ENCODE data around the gene DOCK2. TPM values are rescaled to one million over a fixed set of nuclear protein-coding genes. Genes with fewer than 3 reads are reported as not detected.
"Not testable (repeated sequence)": the region's sequence is repeated elsewhere in the genome, so short reads cannot be mapped to it uniquely, and the experiment has no call there.

The DOCK2 gene
- total RNA-seq, 1 donor from 2014 or later: 217 TPM

GRCh38 chr5:169758886-169759285, 121.8 kb downstream of the DOCK2 start:
- Mint-ChIP-seq H3K4me3 (ENCODE audit: low read depth) (no peak overlapping the region), H3K36me3 (ENCODE audit: low read depth) (peaks cover 42% of the 10 kb centered on the region), H3K4me1 (ENCODE audit: low read depth) (peaks cover under 1% of the 10 kb centered on the region), H3K27me3 (ENCODE audit: low read depth) (no peaks in the 10 kb centered on the region), H3K27ac (no peak overlapping the region), H3K9me3 (no peaks in the 10 kb centered on the region)
- DNase-seq (ENCODE audit: low spot score): no peak
- intact Hi-C loops (cut with micrococcal nuclease): no loop called here

- Mint-ChIP-seq H3K4me3 (ENCODE audit: low read depth) (no peak overlapping the region), H3K27me3 (ENCODE audit: low read depth) (no peaks in the 10 kb centered on the region), H3K9me3 (no peaks in the 10 kb centered on the region), H3K4me1 (ENCODE audit: low read depth) (no peaks in the 10 kb centered on the region), H3K27ac (no peak overlapping the region), H3K36me3 (ENCODE audit: low read depth) (peaks cover 55% of the 10 kb centered on the region)
- no peak for DNase-seq (ENCODE audit: low spot score)
- intact Hi-C loops (cut with micrococcal nuclease): no loop called here
Observed at GRCh38 chr5:169760229-169760628, 123.2 kb downstream of the DOCK2 start.

- DNase-seq (ENCODE audit: low spot score): no peak
- peaks cover 1% of the 10 kb centered on the region for H3K4me1 Mint-ChIP-seq (ENCODE audit: low read depth)
- H3K27ac Mint-ChIP-seq: no peak overlapping the region
- H3K36me3 Mint-ChIP-seq (ENCODE audit: low read depth): peaks cover 67% of the 10 kb centered on the region
- intact Hi-C loops (cut with micrococcal nuclease): no loop called here
- H3K27me3 Mint-ChIP-seq (ENCODE audit: low read depth): no peaks in the 10 kb centered on the region
- no peaks in the 10 kb centered on the region for H3K9me3 Mint-ChIP-seq
- H3K4me3 Mint-ChIP-seq (ENCODE audit: low read depth): no peak overlapping the region
Observed at GRCh38 chr5:169762338-169763095, 125.4 kb downstream of the DOCK2 start.

- H3K27ac Mint-ChIP-seq: no peak overlapping the region
- H3K36me3 Mint-ChIP-seq (ENCODE audit: low read depth): peaks cover 65% of the 10 kb centered on the region
- H3K9me3 Mint-ChIP-seq: no peaks in the 10 kb centered on the region
- intact Hi-C loops (cut with micrococcal nuclease): no loop called here
- no peak overlapping the region for H3K4me3 Mint-ChIP-seq (ENCODE audit: low read depth)
- peaks cover 1% of the 10 kb centered on the region for H3K4me1 Mint-ChIP-seq (ENCODE audit: low read depth)
- H3K27me3 Mint-ChIP-seq (ENCODE audit: low read depth): no peaks in the 10 kb centered on the region
- DNase-seq (ENCODE audit: low spot score): no peak
Observed at GRCh38 chr5:169763376-169764017, 126.4 kb downstream of the DOCK2 start.

GRCh38 chr5:169764018-169764378, 126.9 kb downstream of the DOCK2 start:
- no peak for DNase-seq (ENCODE audit: low spot score)
- Mint-ChIP-seq H3K9me3 (no peaks in the 10 kb centered on the region), H3K27me3 (ENCODE audit: low read depth) (no peaks in the 10 kb centered on the region), H3K4me1 (ENCODE audit: low read depth) (peaks cover 1% of the 10 kb centered on the region), H3K4me3 (ENCODE audit: low read depth) (no peak overlapping the region), H3K27ac (no peak overlapping the region), H3K36me3 (ENCODE audit: low read depth) (peaks cover 68% of the 10 kb centered on the region)
- intact Hi-C loops (cut with micrococcal nuclease): no loop called here

- peaks cover 73% of the 10 kb centered on the region for H3K36me3 Mint-ChIP-seq (ENCODE audit: low read depth)
- intact Hi-C loops (cut with micrococcal nuclease): no loop called here
- DNase-seq (ENCODE audit: low spot score): no peak
Observed at GRCh38 chr5:169765176-169765996, 128.3 kb downstream of the DOCK2 start.

GRCh38 chr5:169766943-169767342, 129.9 kb downstream of the DOCK2 start:
- H3K36me3 Mint-ChIP-seq (ENCODE audit: low read depth): peaks cover 64% of the 10 kb centered on the region

More at GRCh38 chr5:169765176-169765996, 128.3 kb downstream of the DOCK2 start:
- Mint-ChIP-seq H3K27ac (no peak overlapping the region), H3K4me3 (ENCODE audit: low read depth) (no peak overlapping the region), H3K9me3 (no peaks in the 10 kb centered on the region), H3K27me3 (ENCODE audit: low read depth) (no peaks in the 10 kb centered on the region), H3K4me1 (ENCODE audit: low read depth) (peaks cover 1% of the 10 kb centered on the region)

GRCh38 chr5:169767938-169768337, 130.9 kb downstream of the DOCK2 start:
- Mint-ChIP-seq H3K27ac (no peak overlapping the region), H3K4me1 (ENCODE audit: low read depth) (peaks cover 1% of the 10 kb centered on the region), H3K36me3 (ENCODE audit: low read depth) (peaks cover 61% of the 10 kb centered on the region), H3K4me3 (ENCODE audit: low read depth) (no peak overlapping the region), H3K27me3 (ENCODE audit: low read depth) (no peaks in the 10 kb centered on the region), H3K9me3 (no peaks in the 10 kb centered on the region)
- DNase-seq (ENCODE audit: low spot score): no peak
- intact Hi-C loops (cut with micrococcal nuclease): no loop called here

More at GRCh38 chr5:169766943-169767342, 129.9 kb downstream of the DOCK2 start:
- H3K4me1 Mint-ChIP-seq (ENCODE audit: low read depth); H3K27me3 Mint-ChIP-seq (ENCODE audit: low read depth); H3K27ac Mint-ChIP-seq; H3K9me3 Mint-ChIP-seq; DNase-seq (ENCODE audit: low spot score); intact Hi-C loops (cut with micrococcal nuclease); H3K4me3 Mint-ChIP-seq (ENCODE audit: low read depth): not testable (repeated sequence)

GRCh38 chr5:169768416-169768815, 131.3 kb downstream of the DOCK2 start:
- Mint-ChIP-seq H3K4me3 (ENCODE audit: low read depth) (no peak overlapping the region), H3K27me3 (ENCODE audit: low read depth) (no peaks in the 10 kb centered on the region)

GRCh38 chr5:169770109-169770508, 133.0 kb downstream of the DOCK2 start:
- intact Hi-C loops (cut with micrococcal nuclease): no loop called here
- no peak for DNase-seq (ENCODE audit: low spot score)
- Mint-ChIP-seq H3K27me3 (ENCODE audit: low read depth) (no peaks in the 10 kb centered on the region), H3K4me3 (ENCODE audit: low read depth) (no peak overlapping the region), H3K9me3 (no peaks in the 10 kb centered on the region), H3K4me1 (ENCODE audit: low read depth) (peaks cover 1% of the 10 kb centered on the region), H3K27ac (no peak overlapping the region), H3K36me3 (ENCODE audit: low read depth) (peaks cover 51% of the 10 kb centered on the region)

More at GRCh38 chr5:169768416-169768815, 131.3 kb downstream of the DOCK2 start:
- Mint-ChIP-seq H3K27ac (no peak overlapping the region), H3K4me1 (ENCODE audit: low read depth) (peaks cover 1% of the 10 kb centered on the region), H3K9me3 (no peaks in the 10 kb centered on the region), H3K36me3 (ENCODE audit: low read depth) (peaks cover 58% of the 10 kb centered on the region)
- no peak for DNase-seq (ENCODE audit: low spot score)
- intact Hi-C loops (cut with micrococcal nuclease): no loop called here

GRCh38 chr5:169772256-169772655, 135.2 kb downstream of the DOCK2 start:
- DNase-seq (ENCODE audit: low spot score): no peak
- Mint-ChIP-seq H3K9me3 (no peaks in the 10 kb centered on the region), H3K27ac (no peak overlapping the region), H3K36me3 (ENCODE audit: low read depth) (peaks cover 48% of the 10 kb centered on the region), H3K4me1 (ENCODE audit: low read depth) (peaks cover 3% of the 10 kb centered on the region), H3K4me3 (ENCODE audit: low read depth) (no peak overlapping the region), H3K27me3 (ENCODE audit: low read depth) (no peaks in the 10 kb centered on the region)
- intact Hi-C loops (cut with micrococcal nuclease): no loop called here

- peaks cover 47% of the 10 kb centered on the region for H3K36me3 Mint-ChIP-seq (ENCODE audit: low read depth)
- H3K4me3 Mint-ChIP-seq (ENCODE audit: low read depth): no peak overlapping the region
- no peaks in the 10 kb centered on the region for H3K9me3 Mint-ChIP-seq
- no peak overlapping the region for H3K27ac Mint-ChIP-seq
- peaks cover 7% of the 10 kb centered on the region for H3K4me1 Mint-ChIP-seq (ENCODE audit: low read depth)
- no peak for DNase-seq (ENCODE audit: low spot score)
- no peaks in the 10 kb centered on the region for H3K27me3 Mint-ChIP-seq (ENCODE audit: low read depth)
- intact Hi-C loops (cut with micrococcal nuclease): no loop called here
Observed at GRCh38 chr5:169772688-169773087, 135.6 kb downstream of the DOCK2 start.

- no peak overlapping the region for H3K27ac Mint-ChIP-seq
- intact Hi-C loops (cut with micrococcal nuclease): no loop called here
- H3K4me1 Mint-ChIP-seq (ENCODE audit: low read depth): peaks cover 43% of the 10 kb centered on the region
- no peak overlapping the region for H3K4me3 Mint-ChIP-seq (ENCODE audit: low read depth)
- no peaks in the 10 kb centered on the region for H3K27me3 Mint-ChIP-seq (ENCODE audit: low read depth)
- H3K36me3 Mint-ChIP-seq (ENCODE audit: low read depth): peaks cover 45% of the 10 kb centered on the region
- no peak for DNase-seq (ENCODE audit: low spot score)
- no peaks in the 10 kb centered on the region for H3K9me3 Mint-ChIP-seq
Observed at GRCh38 chr5:169777159-169777558, 140.1 kb downstream of the DOCK2 start.

Measured in activated T-helper 2 cell treated with anti-CD3 and anti-CD28 coated beads, Interferon-gamma antibody, Interleukin-2, Interleukin-4, amounts not matched to agents 10 μg/mL and 5 μg/mL and 100 μg/mL, durations not matched to agents 14 hours and 24 hours and 36 hours (primary cell).